GM12875 (cell line): ENCODE measurements around the gene EFEMP1.

Source experiments
- H3K4me3 ChIP-seq: one replicate; pipeline ENCODE4 v1.5.1; 2011; ENCODE audit warnings: low read depth, low read length, control low read depth
- TF ChIP-seq, protein P1 (sequence below): IDR thresholded peaks from 2 replicates; pipeline ENCODE4 v1.5.1; 2011; ENCODE audit warnings: low read depth, mild to moderate bottlenecking, control low read depth, inconsistent platforms, low read length, moderate library complexity, borderline replicate concordance; ENCODE audit not compliant: insufficient read depth

The EFEMP1 gene

DNA sequence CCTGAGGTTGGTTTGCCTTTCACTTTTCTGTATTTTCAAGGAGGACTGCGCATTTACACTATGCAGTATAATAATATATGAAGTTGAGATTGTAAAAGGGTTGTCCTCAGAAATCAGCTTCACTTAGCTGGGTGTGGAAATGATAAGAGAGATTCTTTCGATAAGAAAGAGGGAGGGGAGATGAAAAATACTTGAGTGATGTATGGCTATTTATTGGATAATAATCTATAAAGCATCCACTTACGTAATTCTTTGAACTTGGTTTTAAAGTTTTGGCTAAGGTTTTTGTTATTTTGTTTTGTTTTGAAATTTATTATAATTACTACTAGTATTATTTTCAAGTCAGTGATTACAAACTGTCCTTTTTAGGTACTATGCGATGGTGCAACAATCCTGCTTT lies 40.6 kb downstream of the EFEMP1 start:
- TF ChIP-seq, protein P1, sequence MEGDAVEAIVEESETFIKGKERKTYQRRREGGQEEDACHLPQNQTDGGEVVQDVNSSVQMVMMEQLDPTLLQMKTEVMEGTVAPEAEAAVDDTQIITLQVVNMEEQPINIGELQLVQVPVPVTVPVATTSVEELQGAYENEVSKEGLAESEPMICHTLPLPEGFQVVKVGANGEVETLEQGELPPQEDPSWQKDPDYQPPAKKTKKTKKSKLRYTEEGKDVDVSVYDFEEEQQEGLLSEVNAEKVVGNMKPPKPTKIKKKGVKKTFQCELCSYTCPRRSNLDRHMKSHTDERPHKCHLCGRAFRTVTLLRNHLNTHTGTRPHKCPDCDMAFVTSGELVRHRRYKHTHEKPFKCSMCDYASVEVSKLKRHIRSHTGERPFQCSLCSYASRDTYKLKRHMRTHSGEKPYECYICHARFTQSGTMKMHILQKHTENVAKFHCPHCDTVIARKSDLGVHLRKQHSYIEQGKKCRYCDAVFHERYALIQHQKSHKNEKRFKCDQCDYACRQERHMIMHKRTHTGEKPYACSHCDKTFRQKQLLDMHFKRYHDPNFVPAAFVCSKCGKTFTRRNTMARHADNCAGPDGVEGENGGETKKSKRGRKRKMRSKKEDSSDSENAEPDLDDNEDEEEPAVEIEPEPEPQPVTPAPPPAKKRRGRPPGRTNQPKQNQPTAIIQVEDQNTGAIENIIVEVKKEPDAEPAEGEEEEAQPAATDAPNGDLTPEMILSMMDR = no peak
- no peak overlapping the region for H3K4me3 ChIP-seq

DNA sequence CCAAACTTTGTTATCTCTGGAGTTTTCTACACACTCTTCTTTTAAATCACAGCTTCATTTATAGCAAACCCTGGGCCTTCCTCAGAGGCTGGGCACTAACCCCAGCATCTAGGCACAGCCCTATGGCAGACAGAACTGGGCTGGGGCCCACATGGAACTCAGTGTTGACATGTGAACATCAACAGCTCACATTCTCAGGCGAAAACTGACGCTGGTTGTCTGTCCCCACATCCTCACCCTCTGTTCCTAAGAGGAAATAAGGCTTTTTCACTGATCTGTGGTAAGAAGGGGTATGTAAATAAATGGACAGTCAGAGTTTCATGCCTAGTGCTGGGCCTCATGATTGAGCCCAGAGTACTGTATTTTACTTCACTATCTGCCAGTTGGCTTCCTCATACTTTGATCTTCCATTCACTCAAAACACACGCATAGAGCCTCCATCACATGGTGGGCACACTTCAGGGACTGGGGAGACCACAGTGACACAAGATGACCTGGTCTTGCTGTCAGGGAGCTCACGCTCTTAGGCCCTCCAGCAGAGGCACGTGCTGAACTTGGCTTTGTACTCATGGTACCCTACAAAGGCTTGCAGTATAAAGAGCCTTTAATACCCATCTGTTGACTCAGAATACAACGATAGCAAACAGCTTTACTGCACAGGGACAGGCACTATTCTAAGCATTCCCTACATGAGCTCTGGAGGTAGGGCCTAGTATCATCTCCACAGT lies 43.0 kb downstream of the EFEMP1 start:
- H3K4me3 ChIP-seq = no peak overlapping the region
- TF ChIP-seq, protein P1 = no peak

DNA sequence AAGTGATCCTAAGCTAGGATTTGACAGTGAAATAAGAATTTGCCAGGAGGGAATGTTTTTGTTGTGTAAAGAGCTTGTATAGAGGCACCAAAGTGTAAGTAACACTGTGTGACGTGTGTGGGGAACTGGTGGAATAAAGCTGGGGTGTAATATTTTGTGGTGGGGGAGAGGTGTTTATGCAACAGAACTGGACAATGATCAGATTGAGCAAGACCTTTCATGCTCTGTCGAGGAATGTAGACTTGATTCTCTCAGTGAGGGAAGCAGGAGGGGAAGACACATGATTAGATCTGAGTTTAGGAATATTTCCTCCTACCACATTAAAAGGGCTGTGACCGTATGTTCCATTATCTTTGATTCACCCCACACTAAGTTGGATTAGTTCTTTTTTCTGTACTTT lies 43.6 kb downstream of the EFEMP1 start:
- H3K4me3 ChIP-seq = no peak overlapping the region
- TF ChIP-seq, protein P1 = no peak

DNA sequence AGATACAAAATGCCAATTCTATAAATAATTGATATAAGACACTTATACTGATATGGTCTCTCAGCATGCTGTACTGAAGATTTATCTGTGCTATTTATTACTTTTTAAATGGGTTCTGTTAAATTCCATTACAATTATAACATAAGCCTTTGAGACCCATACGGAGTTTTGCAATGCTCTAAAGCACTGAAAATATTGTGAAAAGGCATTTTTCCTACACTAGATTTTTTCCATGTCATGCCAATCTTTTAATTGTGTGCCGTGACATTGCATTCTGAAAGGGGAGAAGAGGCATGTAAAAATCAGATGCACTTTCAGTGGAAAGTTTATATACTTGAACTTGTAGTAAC lies 46.5 kb downstream of the EFEMP1 start:
- no peak overlapping the region for H3K4me3 ChIP-seq
- TF ChIP-seq, protein P1 = no peak

DNA sequence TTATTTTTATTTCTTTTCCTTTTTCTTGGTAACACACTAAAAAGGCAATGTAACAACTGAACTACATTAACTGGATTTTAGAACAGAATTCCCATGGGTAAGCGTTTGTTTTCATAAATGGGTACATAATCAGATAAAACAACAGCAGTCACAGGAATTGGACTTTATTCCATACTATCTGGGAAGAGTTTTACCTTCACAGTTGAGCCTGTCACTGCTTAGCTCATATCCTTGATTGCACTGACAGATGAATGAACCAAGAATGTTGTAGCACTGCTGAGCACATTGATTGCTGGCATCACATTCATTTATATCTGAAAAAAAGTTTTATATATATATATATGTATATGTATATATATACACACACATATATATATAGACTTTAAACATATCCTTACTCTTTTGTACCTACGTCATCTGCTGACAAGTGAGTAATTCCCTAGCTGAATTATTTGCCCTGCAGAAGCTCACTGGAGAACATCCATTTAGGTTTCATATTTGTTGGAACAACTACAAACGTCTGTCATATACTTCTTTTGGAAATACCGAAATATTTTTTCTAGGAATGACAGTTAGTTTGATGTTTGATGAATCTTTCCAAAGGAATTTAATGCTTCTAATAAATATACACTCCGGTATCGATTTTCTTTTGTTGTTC lies 47.0 kb downstream of the EFEMP1 start:
- TF ChIP-seq, protein P1 = no peak
- no peak overlapping the region for H3K4me3 ChIP-seq

DNA sequence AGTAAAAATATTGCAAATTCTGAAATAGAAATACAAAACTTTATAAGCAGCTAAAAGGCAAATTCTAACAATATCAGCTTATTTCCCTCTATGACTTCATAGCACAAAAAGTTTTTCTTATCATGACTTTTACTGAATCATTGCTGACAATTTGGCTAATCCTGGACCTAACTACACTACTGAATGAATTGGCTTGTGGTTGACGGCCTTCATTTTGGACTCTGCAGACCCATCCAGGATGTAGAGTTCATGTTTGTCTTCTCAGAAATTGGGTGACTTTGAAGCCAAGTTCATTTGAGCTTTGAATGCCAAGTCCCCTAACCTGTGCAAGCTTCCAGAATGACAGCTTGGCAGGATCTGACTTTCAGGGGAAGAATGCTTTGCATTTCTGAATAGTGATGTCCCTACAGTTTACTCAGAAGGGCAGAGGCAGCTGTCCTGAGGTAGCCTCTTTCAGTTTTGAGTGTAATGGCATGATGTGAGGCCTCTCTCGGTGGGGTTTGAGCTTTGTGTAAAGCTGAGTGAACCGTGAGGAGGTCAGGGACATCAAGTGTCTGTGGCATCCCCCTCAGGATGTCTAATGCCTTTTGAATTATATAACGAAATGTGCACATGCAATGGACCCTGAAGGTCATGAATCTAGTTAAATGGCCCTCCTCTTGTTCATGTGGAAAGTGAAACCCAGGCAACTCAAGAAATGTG lies 48.0 kb downstream of the EFEMP1 start:
- TF ChIP-seq, protein P1 = no peak
- H3K4me3 ChIP-seq = no peak overlapping the region

DNA sequence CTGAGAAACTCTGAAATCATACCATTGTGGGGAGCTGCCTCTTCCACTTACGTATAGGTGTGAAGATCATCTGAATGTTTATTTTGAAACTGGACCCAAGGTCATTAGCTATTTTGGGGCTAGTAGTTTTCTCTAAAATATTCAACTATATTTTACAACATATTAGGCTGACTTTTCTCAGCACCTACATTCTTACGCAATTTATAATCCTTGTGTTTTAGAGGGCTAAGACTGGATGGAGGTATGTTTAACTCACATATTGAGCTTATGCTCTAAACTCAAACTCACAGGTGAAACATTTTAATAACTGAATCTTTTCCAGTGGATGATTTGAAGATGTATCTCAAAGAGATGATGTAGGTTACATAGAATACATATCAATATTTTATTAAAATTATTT lies 49.2 kb downstream of the EFEMP1 start:
- TF ChIP-seq, protein P1 = no peak
- H3K4me3 ChIP-seq = no peak overlapping the region
